ENCODE results near the gene C16orf96. TPM values are rescaled to one million over a fixed set of nuclear protein-coding genes. Genes with fewer than 3 reads are reported as not detected.

Gene C16orf96
- total and polyA plus RNA-seq, 3 donors from 2014 or later, result 10.3 to 19.8 (median 15.1) TPM

DNA sequence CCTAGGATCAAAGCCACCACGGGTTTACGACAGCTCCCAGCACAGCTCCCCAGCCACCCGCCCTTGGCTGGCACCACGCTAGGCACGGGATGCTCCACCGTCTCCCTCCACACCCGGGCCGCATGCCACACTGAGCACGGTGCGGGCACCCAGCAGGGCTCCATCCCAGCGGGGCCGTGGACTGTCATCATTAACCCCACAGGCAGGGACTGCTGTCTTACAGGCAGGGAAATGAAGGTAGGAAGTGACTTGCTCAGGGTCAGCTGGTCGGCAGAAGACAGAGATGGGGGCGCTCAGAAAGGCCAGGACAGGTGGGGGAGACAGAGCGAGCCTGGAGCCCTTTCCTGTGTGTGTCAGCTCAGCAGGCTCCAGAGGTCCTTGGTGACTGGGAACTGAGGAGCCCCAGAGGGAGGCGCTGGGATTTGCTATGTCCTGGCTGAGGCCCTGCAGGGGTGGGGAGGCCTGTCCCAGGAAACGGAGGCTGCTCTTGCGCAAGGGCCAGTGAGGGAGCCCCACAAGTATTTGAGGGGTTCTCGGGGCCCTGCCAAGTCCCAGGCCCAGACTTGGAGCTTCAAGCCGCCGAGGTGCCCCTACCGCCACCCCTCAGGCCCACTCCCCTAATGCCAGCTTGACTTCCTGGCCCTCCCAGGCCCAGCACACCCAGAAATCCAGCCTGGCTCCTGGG lies 55.3 kb downstream of the C16orf96 start:
- Histone ChIP-seq H3K27me3 (no peaks in the 10 kb centered on the region), H3K9me3 (no peaks in the 10 kb centered on the region), H3K4me1 (peaks cover 25% of the 10 kb centered on the region), H3K27ac (no peak overlapping the region), H3K4me3 (no peak overlapping the region), H3K36me3 (ENCODE audit: low read depth, missing control alignments) (no peaks in the 10 kb centered on the region)
- TF ChIP-seq, protein P1, sequence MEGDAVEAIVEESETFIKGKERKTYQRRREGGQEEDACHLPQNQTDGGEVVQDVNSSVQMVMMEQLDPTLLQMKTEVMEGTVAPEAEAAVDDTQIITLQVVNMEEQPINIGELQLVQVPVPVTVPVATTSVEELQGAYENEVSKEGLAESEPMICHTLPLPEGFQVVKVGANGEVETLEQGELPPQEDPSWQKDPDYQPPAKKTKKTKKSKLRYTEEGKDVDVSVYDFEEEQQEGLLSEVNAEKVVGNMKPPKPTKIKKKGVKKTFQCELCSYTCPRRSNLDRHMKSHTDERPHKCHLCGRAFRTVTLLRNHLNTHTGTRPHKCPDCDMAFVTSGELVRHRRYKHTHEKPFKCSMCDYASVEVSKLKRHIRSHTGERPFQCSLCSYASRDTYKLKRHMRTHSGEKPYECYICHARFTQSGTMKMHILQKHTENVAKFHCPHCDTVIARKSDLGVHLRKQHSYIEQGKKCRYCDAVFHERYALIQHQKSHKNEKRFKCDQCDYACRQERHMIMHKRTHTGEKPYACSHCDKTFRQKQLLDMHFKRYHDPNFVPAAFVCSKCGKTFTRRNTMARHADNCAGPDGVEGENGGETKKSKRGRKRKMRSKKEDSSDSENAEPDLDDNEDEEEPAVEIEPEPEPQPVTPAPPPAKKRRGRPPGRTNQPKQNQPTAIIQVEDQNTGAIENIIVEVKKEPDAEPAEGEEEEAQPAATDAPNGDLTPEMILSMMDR (IDR thresholded peaks at IDR 0.05), result no peak
- TF ChIP-seq POLR2A (IDR thresholded peaks at IDR 0.05), result no peak
- no peak for DNase-seq
- WGBS, 2 donors, result 88 to 91% methylated on average over 12 to 22 of the region's 22 CpGs
- intact Hi-C loops (cut with DNase I; ENCODE audit: low total_unique reads), result loop anchor here (10.0 kb wide), 1 partner anchor 83 kb away; the partner anchor contains the start of gene NUDT16L1

DNA sequence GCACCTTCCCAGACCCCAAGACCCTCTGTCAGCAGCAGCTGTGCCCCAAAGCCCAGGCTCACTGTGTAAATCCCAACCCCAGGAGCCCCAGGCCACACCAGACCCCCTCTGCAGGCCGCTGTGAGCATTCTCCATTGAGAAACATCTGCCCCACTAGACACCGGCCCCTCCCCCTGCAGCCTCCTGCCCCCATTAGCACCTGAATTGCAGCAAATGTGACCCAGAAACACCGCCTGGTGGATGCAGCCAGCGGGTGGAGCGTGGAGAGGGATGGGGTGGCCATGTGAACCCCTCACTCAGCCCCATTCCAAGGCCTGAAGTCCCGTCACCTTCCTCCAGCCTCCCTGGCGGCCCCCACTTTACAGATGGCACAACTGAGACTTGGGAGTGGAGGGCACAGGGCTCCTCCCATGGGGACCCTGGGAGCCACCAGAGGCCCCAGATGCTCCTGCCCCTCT lies 56.4 kb downstream of the C16orf96 start:
- H3K27ac ChIP-seq, result no peak overlapping the region
- peaks cover 29% of the 10 kb centered on the region for H3K4me1 ChIP-seq
- no peak for DNase-seq
- H3K9me3 ChIP-seq, result no peaks in the 10 kb centered on the region
- no peaks in the 10 kb centered on the region for H3K36me3 ChIP-seq (ENCODE audit: low read depth, missing control alignments)
- TF ChIP-seq, protein P1 (IDR thresholded peaks at IDR 0.05), result no peak
- no peak for TF ChIP-seq POLR2A (IDR thresholded peaks at IDR 0.05)
- intact Hi-C loops (cut with DNase I; ENCODE audit: low total_unique reads), result loop anchor here (10.0 kb wide), 1 partner anchor 82 kb away; the partner anchor contains the start of gene NUDT16L1
- 81 to 92% methylated on average over 6 to 7 of the region's 7 CpGs for WGBS, 2 donors
- no peak overlapping the region for H3K4me3 ChIP-seq
- no peaks in the 10 kb centered on the region for H3K27me3 ChIP-seq

DNA sequence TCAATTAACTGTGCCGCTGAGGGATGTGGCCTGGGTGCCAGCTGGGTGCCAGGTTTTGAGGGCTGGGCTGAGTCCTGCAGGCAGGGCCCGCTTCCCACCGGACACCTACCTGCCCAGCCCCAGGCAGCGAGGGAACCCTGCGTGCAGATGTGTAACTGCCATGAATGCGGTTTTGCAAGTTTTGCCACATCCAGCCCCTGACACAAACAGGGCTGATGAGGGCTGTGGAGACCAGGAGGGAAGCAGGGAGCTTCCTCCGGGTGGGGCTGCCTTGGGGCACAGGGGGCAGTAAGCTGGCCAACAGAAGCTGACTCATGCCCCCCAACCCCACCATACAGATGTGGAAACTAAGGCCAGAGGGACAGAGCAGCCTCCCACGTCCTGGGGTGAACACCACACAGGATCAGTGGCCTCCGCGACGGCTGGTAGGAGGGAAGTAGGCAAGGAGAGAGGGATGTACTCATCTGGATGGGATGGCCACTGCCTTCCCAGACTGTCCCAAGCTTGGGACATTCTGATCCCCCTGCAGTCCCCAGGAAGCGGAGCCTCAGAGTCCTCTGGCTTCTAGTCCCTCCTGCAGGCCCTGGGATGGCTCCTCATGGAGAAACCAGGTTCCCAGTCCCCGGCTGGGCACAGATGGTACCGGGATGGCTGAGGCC lies 57.0 kb downstream of the C16orf96 start:
- TF ChIP-seq, protein P1 (IDR thresholded peaks at IDR 0.05), result no peak
- TF ChIP-seq POLR2A (IDR thresholded peaks at IDR 0.05), result no peak
- H3K4me3 ChIP-seq, result peak overlapping the region; percentile 82 to 89
- no peak for DNase-seq
- H3K9me3 ChIP-seq, result no peaks in the 10 kb centered on the region
- no peaks in the 10 kb centered on the region for H3K36me3 ChIP-seq (ENCODE audit: low read depth, missing control alignments)
- no peaks in the 10 kb centered on the region for H3K27me3 ChIP-seq
- intact Hi-C loops (cut with DNase I; ENCODE audit: low total_unique reads), result loop anchor here (10.0 kb wide), 1 partner anchor 82 kb away; the partner anchor contains the start of gene NUDT16L1
- H3K4me1 ChIP-seq, result peaks cover 32% of the 10 kb centered on the region
- H3K27ac ChIP-seq, result no peak overlapping the region
- 51 to 54% methylated on average over 7 to 11 of the region's 14 CpGs for WGBS, 2 donors

DNA sequence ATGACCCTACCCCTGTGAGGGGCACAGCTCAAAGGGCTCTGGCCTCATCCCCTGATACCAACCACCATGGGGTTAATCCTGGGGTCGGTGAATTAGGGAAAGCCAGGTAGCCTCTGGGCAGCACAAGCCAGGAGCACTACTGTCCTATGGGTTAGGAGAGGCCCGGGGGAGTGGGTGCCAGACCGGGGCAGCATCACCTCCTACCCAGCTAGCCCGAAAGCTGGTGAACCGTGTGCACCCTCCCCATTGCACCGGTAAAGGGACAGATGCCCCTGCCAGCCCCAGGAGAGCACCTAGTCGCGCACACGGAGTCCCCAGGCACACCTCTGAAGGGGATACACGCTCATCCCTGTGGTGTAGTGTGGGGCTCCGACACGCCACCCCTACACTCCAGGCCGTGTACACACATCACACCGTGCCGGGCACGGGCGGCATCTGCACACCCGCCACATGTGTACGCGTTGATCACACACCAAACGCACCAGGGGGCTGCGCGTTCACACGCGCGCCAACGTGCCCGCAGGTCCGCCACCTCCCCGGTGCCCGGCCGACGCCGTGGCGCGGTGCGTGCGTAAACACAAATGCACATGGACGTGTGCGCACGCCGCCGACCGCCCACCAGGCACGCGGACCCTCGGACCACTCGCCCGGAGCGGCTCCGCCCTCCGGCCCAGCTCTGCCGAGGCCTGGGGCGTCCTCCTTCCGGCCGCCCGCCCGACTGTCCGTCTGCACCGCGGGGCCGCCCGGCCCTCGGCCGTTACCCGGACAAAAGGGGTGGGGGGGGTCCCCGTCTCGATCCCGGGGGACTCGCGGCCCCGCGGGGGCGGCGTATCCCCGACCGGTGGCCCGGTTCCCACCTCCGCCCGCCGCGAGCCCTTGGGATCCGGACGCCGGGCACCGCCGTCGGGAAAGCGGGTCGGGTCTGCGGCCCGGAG lies 57.8 kb downstream of the C16orf96 start:
- no peaks in the 10 kb centered on the region for H3K27me3 ChIP-seq
- no peak for DNase-seq
- intact Hi-C loops (cut with DNase I; ENCODE audit: low total_unique reads), result loop anchor here (10.0 kb wide), 1 partner anchor 81 kb away; the partner anchor contains the start of gene NUDT16L1
- 2% methylated on average over 78 of the region's 92 CpGs; no CpG with 5 or more reads in 1 of the 2 donors for WGBS, 2 donors
- TF ChIP-seq, protein P1 (IDR thresholded peaks at IDR 0.05), result no peak
- no peak for TF ChIP-seq POLR2A (IDR thresholded peaks at IDR 0.05)
- H3K4me3 ChIP-seq, result peak overlapping the region; percentile 82 to 89
- H3K4me1 ChIP-seq, result peaks cover 32% of the 10 kb centered on the region
- H3K9me3 ChIP-seq, result no peaks in the 10 kb centered on the region
- H3K27ac ChIP-seq, result peak overlapping the region in 1 of 2 donors; percentile 93
- H3K36me3 ChIP-seq (ENCODE audit: low read depth, missing control alignments), result no peaks in the 10 kb centered on the region
